Keratinocyte (primary cell): Measurements from ENCODE around the gene TBC1D3K. TPM values are rescaled to one million over a fixed set of nuclear protein-coding genes. Genes with fewer than 3 reads are reported as not detected.
"Not testable (repeated sequence)": the region's sequence is repeated elsewhere in the genome, so short reads cannot be mapped to it uniquely, and the experiment has no call there.

Experiments used
- DNase-seq: peaks from one replicate; pipeline ENCODE4 v3.0.0-alpha.2; 2011; ENCODE audit warnings: low read depth, missing footprints, low spot score
- FAIRE-seq: peaks from 2 replicates; lab custom pipeline; 2011; peaks lifted over from hg19 to GRCh38; lab: Jason Lieb, UNC
- H2AFZ ChIP-seq: 2 replicates; pipeline ENCODE4 v1.6.0; 2012; ENCODE audit warnings: low read length, control low read depth, inconsistent platforms; ENCODE audit not compliant: control insufficient read depth
- H3K27ac ChIP-seq: 2 replicates; pipeline ENCODE4 v1.5.1; 2011; ENCODE audit warnings: low read length; ENCODE audit not compliant: control insufficient read depth, insufficient read depth
- H3K27me3 ChIP-seq: 3 replicates; pipeline ENCODE4 v1.6.0; 2011; ENCODE audit warnings: low read length; ENCODE audit not compliant: control insufficient read depth, insufficient read depth; ENCODE audit errors: extremely low read depth
- H3K36me3 ChIP-seq, 2 experiments: 2 replicates in 1 of 2; 3 replicates in 1 of 2; pipeline ENCODE4 v1.5.1; 2011; ENCODE audit warnings: low read length in 2 of 2, mild to moderate bottlenecking in 1 of 2; ENCODE audit not compliant: control insufficient read depth in 2 of 2, insufficient read depth in 2 of 2; ENCODE audit errors: extremely low read depth in 1 of 2
- H3K4me1 ChIP-seq: 3 replicates; pipeline ENCODE4 v1.5.1; 2011; ENCODE audit warnings: low read length; ENCODE audit not compliant: control insufficient read depth, insufficient read depth; ENCODE audit errors: extremely low read depth
- H3K4me2 ChIP-seq: 3 replicates; pipeline ENCODE4 v1.6.0; 2011; ENCODE audit warnings: low read depth, low read length; ENCODE audit not compliant: control insufficient read depth, insufficient read depth; ENCODE audit errors: extremely low read depth
- H3K4me3 ChIP-seq, 3 experiments: fragments of 200-600 bp in 1 of 3; sonication (generic) in 1 of 3; 2 replicates in 2 of 3; 3 replicates in 1 of 3; pipeline ENCODE4 v1.5.1; 2011 to 2016; ENCODE audit warnings: low read length in 3 of 3, mild to moderate bottlenecking in 3 of 3, control low read depth in 2 of 3, inconsistent platforms in 1 of 3, low read depth in 1 of 3, mixed read lengths in 1 of 3, mixed run types in 1 of 3, moderate library complexity in 1 of 3; ENCODE audit not compliant: control insufficient read depth in 2 of 3, insufficient read depth in 2 of 3; ENCODE audit errors: extremely low read depth in 1 of 3
- H3K79me2 ChIP-seq: 2 replicates; pipeline ENCODE4 v1.6.0; 2012; ENCODE audit warnings: low read length; ENCODE audit not compliant: control insufficient read depth, insufficient read depth
- H3K9ac ChIP-seq: 3 replicates; pipeline ENCODE4 v1.6.0; 2011; ENCODE audit warnings: low read length; ENCODE audit not compliant: control insufficient read depth, insufficient read depth; ENCODE audit errors: extremely low read depth
- H3K9me1 ChIP-seq: 3 replicates; pipeline ENCODE4 v1.6.0; 2011; ENCODE audit warnings: low read length; ENCODE audit not compliant: control insufficient read depth, insufficient read depth; ENCODE audit errors: extremely low read depth
- H3K9me3 ChIP-seq: 2 replicates; pipeline ENCODE4 v1.5.1; 2012; ENCODE audit warnings: low read depth, low read length; ENCODE audit not compliant: control insufficient read depth
- H4K20me1 ChIP-seq: 3 replicates; pipeline ENCODE4 v1.6.0; 2011; ENCODE audit warnings: low read length; ENCODE audit not compliant: control insufficient read depth, insufficient read depth; ENCODE audit errors: extremely low read depth
- CTCF ChIP-seq, 3 experiments: IDR thresholded peaks in 1 of 3; conservative IDR thresholded peaks in 1 of 3; optimal IDR thresholded peaks in 1 of 3; 2 replicates in 2 of 3; 3 replicates in 1 of 3; pipeline versions ENCODE3 to v1.5.1; 2011; ENCODE audit warnings: low read length in 3 of 3, mild to moderate bottlenecking in 3 of 3, moderate library complexity in 2 of 3, control low read depth in 1 of 3, inconsistent platforms in 1 of 3; ENCODE audit not compliant: insufficient read depth in 2 of 3; ENCODE audit errors: extremely low read depth in 1 of 3
- EZH2 ChIP-seq: IDR thresholded peaks from one replicate; pipeline ENCODE4 v1.6.1; 2012; ENCODE audit warnings: inconsistent platforms, mild to moderate bottlenecking, low read length, moderate library complexity
- dilution Hi-C: fragments of 300-500 bp; cut with MboI; formaldehyde crosslinking; loops from one replicate; pipeline ENCODE4 v1.7.0; 2020; ENCODE audit warnings: low sequenced_read_pairs; ENCODE audit not compliant: extremely low pct_ligation_motif_present
- polyA minus RNA-seq, 3 experiments: library from RNA; depleted of rRNA, polyadenylated mRNA; stranded (reverse); fragments of >200 nt; gene quantifications; 1 replicate in 1 of 3; 2 replicates in 1 of 3; 3 replicates in 1 of 3; pipeline ENCODE4 v1.2.3, GENCODE V29; 2011
- polyA plus RNA-seq, 5 experiments: library from polyadenylated mRNA; depleted of rRNA in 3 of 5; stranded (reverse) in 3 of 5; stranded (forward) in 1 of 5; unstranded in 1 of 5; fragments of >200 nt; gene quantifications; 1 replicate in 1 of 5; 2 replicates in 3 of 5; 3 replicates in 1 of 5; pipeline versions ENCODE4 v1.2.1 to v1.2.3, GENCODE V29; 2011 to 2012; ENCODE audit warnings: missing spikeins in 2 of 5, low read depth in 1 of 5, low replicate concordance in 1 of 5

TBC1D3K gene
- not detected in 3 replicates for polyA plus RNA-seq
- not detected for polyA plus RNA-seq (2011; ENCODE audit: low read depth)
- not detected in 2 replicates for polyA plus RNA-seq (2011; cell fraction: cytosol; rRNA removed)
- not detected in 2 replicates for polyA plus RNA-seq (2011; cell fraction: nucleus; rRNA removed)
- not detected in 2 replicates for polyA plus RNA-seq (2012; ENCODE audit: low replicate concordance)
- not detected in 3 replicates for polyA minus RNA-seq
- polyA minus RNA-seq (2011; cell fraction: cytosol; rRNA and poly(A)+ RNA removed) = not detected
- not detected in 2 replicates for polyA minus RNA-seq (2011; cell fraction: nucleus; rRNA and poly(A)+ RNA removed)

GRCh38 chr17:37924115-37924514 lies at the start of gene TBC1D3K:
Gene TBC1D3K, plus strand, starts transcription at chr17:37924415. Its CDS starts 1,585 bp downstream, at chr17:37926000.
- H3K9me1 ChIP-seq, H3K36me3 ChIP-seq, H4K20me1 ChIP-seq, H3K79me2 ChIP-seq, H3K27me3 ChIP-seq, H3K4me1 ChIP-seq, DNase-seq, H3K27ac ChIP-seq, H3K4me3 ChIP-seq, dilution Hi-C loops, H2AFZ ChIP-seq, H3K4me2 ChIP-seq, H3K9me3 ChIP-seq, H3K9ac ChIP-seq, FAIRE-seq: not testable (repeated sequence)

GRCh38 chr17:37884516-37884915 lies 39.7 kb upstream of the TBC1D3K start:
- dilution Hi-C loops = no loop called here
- no peak for TF ChIP-seq CTCF (optimal IDR thresholded peaks at IDR 0.05 in 1 of 3, IDR thresholded peaks at IDR 0.05 in 1 of 3, conservative IDR thresholded peaks at IDR 0.05 in 1 of 3; ENCODE audit: extremely low read depth in 1 of 3, insufficient read depth in 2 of 3, low read length in 3 of 3)
- TF ChIP-seq EZH2 = no peak
- Histone ChIP-seq H3K9me1 (no peaks in the 10 kb centered on the region), H3K9ac (no peak overlapping the region), H3K79me2 (no peaks in the 10 kb centered on the region), H3K4me3 (no peak overlapping the region), H2AFZ (no peak overlapping the region), H3K27me3 (no peaks in the 10 kb centered on the region), H3K4me2 (no peak overlapping the region), H4K20me1 (no peaks in the 10 kb centered on the region), H3K4me1 (no peaks in the 10 kb centered on the region), H3K9me3 (no peaks in the 10 kb centered on the region), H3K36me3 (no peaks in the 10 kb centered on the region), H3K27ac (no peak overlapping the region)
- FAIRE-seq (no peak), DNase-seq (no peak)

GRCh38 chr17:37885136-37885535 lies 39.1 kb upstream of the TBC1D3K start:
- Histone ChIP-seq H3K27me3 (no peaks in the 10 kb centered on the region), H3K9ac (no peak overlapping the region), H3K9me3 (no peaks in the 10 kb centered on the region), H3K9me1 (no peaks in the 10 kb centered on the region), H3K36me3 (no peaks in the 10 kb centered on the region), H3K4me2 (no peak overlapping the region), H4K20me1 (no peaks in the 10 kb centered on the region), H3K27ac (no peak overlapping the region), H2AFZ (no peak overlapping the region), H3K79me2 (no peaks in the 10 kb centered on the region), H3K4me3 (no peak overlapping the region), H3K4me1 (no peaks in the 10 kb centered on the region)
- dilution Hi-C loops = no loop called here
- TF ChIP-seq CTCF (optimal IDR thresholded peaks at IDR 0.05 in 1 of 3, IDR thresholded peaks at IDR 0.05 in 1 of 3, conservative IDR thresholded peaks at IDR 0.05 in 1 of 3; ENCODE audit: extremely low read depth in 1 of 3, insufficient read depth in 2 of 3, low read length in 3 of 3) = no peak
- no peak for TF ChIP-seq EZH2
- FAIRE-seq (no peak), DNase-seq (no peak)
